ENCODE measurements around the gene GSTT4. TPM values are rescaled to one million over a fixed set of nuclear protein-coding genes. Genes with fewer than 3 reads are reported as not detected.

GSTT4 gene
- total RNA-seq, 2 donors from 2014 or later, result not detected

GRCh38 chr22:24026733-24027132, 21.5 kb upstream of the GSTT4 start:
- DNase-seq (no peak), ATAC-seq (no peak)
- intact Hi-C loops (cut with DNase I), result no loop called here

- ATAC-seq (no peak), DNase-seq (no peak)
- intact Hi-C loops (cut with DNase I), result no loop called here
Observed at GRCh38 chr22:24026056-24026455, 20.8 kb upstream of the GSTT4 start.

- DNase-seq (no peak), ATAC-seq (no peak)
- intact Hi-C loops (cut with DNase I), result no loop called here
Observed at GRCh38 chr22:24025475-24025874, 20.2 kb upstream of the GSTT4 start.

- DNase-seq, result no peak
- intact Hi-C loops (cut with DNase I), result no loop called here
- ATAC-seq, result no peak
Observed at GRCh38 chr22:24024354-24024753, 19.1 kb upstream of the GSTT4 start.

- intact Hi-C loops (cut with DNase I), result no loop called here
- ATAC-seq (no peak), DNase-seq (no peak)
Observed at GRCh38 chr22:24023204-24023789, 18.0 kb upstream of the GSTT4 start.

- ATAC-seq (no peak), DNase-seq (no peak)
- intact Hi-C loops (cut with DNase I), result no loop called here
Observed at GRCh38 chr22:24021304-24021703, 16.1 kb upstream of the GSTT4 start.

- intact Hi-C loops (cut with DNase I), result no loop called here
- ATAC-seq (no peak), DNase-seq (no peak)
Observed at GRCh38 chr22:24016156-24016555, 10.9 kb upstream of the GSTT4 start.

GRCh38 chr22:24011735-24012068, 6.4 kb upstream of the GSTT4 start:
- ATAC-seq, result peak in 1 of 2 donors; percentile 2
- DNase-seq, result no peak
- intact Hi-C loops (cut with DNase I), result no loop called here

- no peak for DNase-seq
- intact Hi-C loops (cut with DNase I), result no loop called here
- ATAC-seq, result no peak
Observed at GRCh38 chr22:24010018-24010391, 4.8 kb upstream of the GSTT4 start.

GRCh38 chr22:24009227-24010017, 4.2 kb upstream of the GSTT4 start:
- intact Hi-C loops (cut with DNase I), result no loop called here
- DNase-seq, result no peak
- ATAC-seq, result no peak

GRCh38 chr22:24008381-24009226, 3.4 kb upstream of the GSTT4 start:
- ATAC-seq (no peak), DNase-seq (no peak)
- intact Hi-C loops (cut with DNase I), result no loop called here

GRCh38 chr22:24008022-24008283, 2.7 kb upstream of the GSTT4 start:
- no peak for DNase-seq
- no peak for ATAC-seq
- intact Hi-C loops (cut with DNase I), result no loop called here

- no peak for DNase-seq
- intact Hi-C loops (cut with DNase I), result no loop called here
- no peak for ATAC-seq
Observed at GRCh38 chr22:24007253-24008021, 2.2 kb upstream of the GSTT4 start.

- DNase-seq (no peak), ATAC-seq (no peak)
- intact Hi-C loops (cut with DNase I), result no loop called here
Observed at GRCh38 chr22:24006914-24007214, 1.6 kb upstream of the GSTT4 start.

- intact Hi-C loops (cut with DNase I), result no loop called here
- no peak for DNase-seq
- no peak for ATAC-seq
Observed at GRCh38 chr22:24006207-24006913, 1.1 kb upstream of the GSTT4 start.

- DNase-seq, result no peak
- intact Hi-C loops (cut with DNase I), result no loop called here
- no peak for ATAC-seq
Observed at GRCh38 chr22:24003887-24004286, 1.4 kb downstream of the GSTT4 start.

- intact Hi-C loops (cut with DNase I), result no loop called here
- no peak for DNase-seq
- ATAC-seq, result no peak
Observed at GRCh38 chr22:24002851-24003250, 2.4 kb downstream of the GSTT4 start.

- ATAC-seq (no peak), DNase-seq (no peak)
- intact Hi-C loops (cut with DNase I), result no loop called here
Observed at GRCh38 chr22:24002272-24002671, 3.0 kb downstream of the GSTT4 start.

GRCh38 chr22:24001314-24001713, 3.9 kb downstream of the GSTT4 start:
- ATAC-seq, result no peak
- DNase-seq, result no peak
- intact Hi-C loops (cut with DNase I), result no loop called here
